ENCODE results near the gene HSCB. TPM values are rescaled to one million over a fixed set of nuclear protein-coding genes. Genes with fewer than 3 reads are reported as not detected.
A peak's percentile ranks its signal among the peaks of the same experiment; 100 is the strongest.
"Not testable (repeated sequence)": the region's sequence is repeated elsewhere in the genome, so short reads cannot be mapped to it uniquely, and the experiment has no call there.

HSCB gene
- polyA plus RNA-seq, 1 donor from 2014 or later = 24.1 TPM

- H3K27ac Mint-ChIP-seq = no peak overlapping the region
- peaks cover 5 to 11% (median 7%) of the 10 kb centered on the region in 3 donors for H3K4me1 Mint-ChIP-seq
- peaks cover 24% of the 10 kb centered on the region for H3K36me3 Mint-ChIP-seq
- H3K27me3 Mint-ChIP-seq = no peaks in the 10 kb centered on the region
- H3K9me3 Mint-ChIP-seq = no peaks in the 10 kb centered on the region
- H3K4me3 Mint-ChIP-seq = peak overlapping the region in 1 of 4 donors; percentile 27
Measured at GRCh38 chr22:28728621-28729313, 13.1 kb upstream of the HSCB start.

- Mint-ChIP-seq H3K4me3 (no peak overlapping the region), H3K36me3 (peaks cover 22% of the 10 kb centered on the region), H3K4me1 (peaks cover 5 to 11% (median 7%) of the 10 kb centered on the region in 3 donors), H3K27ac (no peak overlapping the region), H3K9me3 (no peaks in the 10 kb centered on the region), H3K27me3 (no peaks in the 10 kb centered on the region)
Measured at GRCh38 chr22:28730179-28730578, 11.7 kb upstream of the HSCB start.

GRCh38 chr22:28734393-28734792 lies 7.4 kb upstream of the HSCB start:
- H3K27ac Mint-ChIP-seq = no peak overlapping the region
- no peaks in the 10 kb centered on the region for H3K9me3 Mint-ChIP-seq
- no peak overlapping the region for H3K4me3 Mint-ChIP-seq
- H3K36me3 Mint-ChIP-seq = peaks cover 3% of the 10 kb centered on the region
- no peaks in the 10 kb centered on the region for H3K27me3 Mint-ChIP-seq
- H3K4me1 Mint-ChIP-seq = peaks cover 0 to 5% (median 4%) of the 10 kb centered on the region in 3 donors

- Mint-ChIP-seq H3K27ac (no peak overlapping the region), H3K27me3 (no peaks in the 10 kb centered on the region), H3K9me3 (no peaks in the 10 kb centered on the region), H3K4me3 (peak overlapping the region in 1 of 4 donors; percentile 67), H3K36me3 (peaks cover 3% of the 10 kb centered on the region), H3K4me1 (peaks cover 0 to 6% (median 4%) of the 10 kb centered on the region in 3 donors)
Measured at GRCh38 chr22:28736301-28737155, 5.3 kb upstream of the HSCB start.

GRCh38 chr22:28737701-28738100 lies 4.1 kb upstream of the HSCB start:
- Mint-ChIP-seq H3K27ac (no peak overlapping the region), H3K4me1 (peaks cover 4 to 11% (median 8%) of the 10 kb centered on the region in 3 donors), H3K36me3 (peaks cover 3% of the 10 kb centered on the region), H3K4me3 (no peak overlapping the region), H3K27me3 (no peaks in the 10 kb centered on the region), H3K9me3 (no peaks in the 10 kb centered on the region)

- H3K27me3 Mint-ChIP-seq, H3K27ac Mint-ChIP-seq, H3K36me3 Mint-ChIP-seq, H3K9me3 Mint-ChIP-seq: not testable (repeated sequence)
- H3K4me1 Mint-ChIP-seq = peaks cover 4 to 18% (median 12%) of the 10 kb centered on the region in 3 donors
- peak overlapping the region in 1 of 4 donors; percentile 36 for H3K4me3 Mint-ChIP-seq
Measured at GRCh38 chr22:28738876-28739275, 3.0 kb upstream of the HSCB start.

- H3K36me3 Mint-ChIP-seq = peaks cover 4% of the 10 kb centered on the region
- peaks cover 4 to 18% (median 12%) of the 10 kb centered on the region in 3 donors for H3K4me1 Mint-ChIP-seq
- peak overlapping the region; percentile 95 to 99 (median 96) for H3K4me3 Mint-ChIP-seq
- H3K27me3 Mint-ChIP-seq = no peaks in the 10 kb centered on the region
- no peaks in the 10 kb centered on the region for H3K9me3 Mint-ChIP-seq
- peak overlapping the region; percentile 85 to 98 (median 93) for H3K27ac Mint-ChIP-seq
Measured at GRCh38 chr22:28741200-28741784, 547 bp upstream of the HSCB start.

- Mint-ChIP-seq H3K9me3 (no peaks in the 10 kb centered on the region), H3K36me3 (peaks cover 6% of the 10 kb centered on the region), H3K4me1 (peaks cover 4 to 16% (median 12%) of the 10 kb centered on the region in 3 donors), H3K4me3 (peak overlapping the region; percentile 95 to 99 (median 96)), H3K27me3 (no peaks in the 10 kb centered on the region), H3K27ac (peak overlapping the region; percentile 85 to 98 (median 93))
Measured at GRCh38 chr22:28742562-28742962, 723 bp downstream of the HSCB start.

GRCh38 chr22:28743852-28744251 lies 2.0 kb downstream of the HSCB start:
- Mint-ChIP-seq H3K27ac (peak overlapping the region in 1 of 3 donors; percentile 85), H3K9me3 (no peaks in the 10 kb centered on the region), H3K4me3 (peak overlapping the region in 2 of 4 donors; percentile 74 to 95), H3K36me3 (peaks cover 6% of the 10 kb centered on the region), H3K27me3 (no peaks in the 10 kb centered on the region), H3K4me1 (peaks cover 4 to 18% (median 12%) of the 10 kb centered on the region in 3 donors)

GRCh38 chr22:28750471-28750881 lies 8.6 kb downstream of the HSCB start:
- H3K4me1 Mint-ChIP-seq = peaks cover 0 to 8% (median 6%) of the 10 kb centered on the region in 3 donors
- H3K4me3 Mint-ChIP-seq = no peak overlapping the region
- no peak overlapping the region for H3K27ac Mint-ChIP-seq
- H3K36me3 Mint-ChIP-seq = peaks cover 15% of the 10 kb centered on the region
- no peaks in the 10 kb centered on the region for H3K27me3 Mint-ChIP-seq
- H3K9me3 Mint-ChIP-seq = no peaks in the 10 kb centered on the region

- H3K36me3 Mint-ChIP-seq, H3K4me1 Mint-ChIP-seq, H3K4me3 Mint-ChIP-seq, H3K27me3 Mint-ChIP-seq, H3K9me3 Mint-ChIP-seq: not testable (repeated sequence)
- H3K27ac Mint-ChIP-seq = peak overlapping the region in 1 of 3 donors; percentile 46
Measured at GRCh38 chr22:28754512-28754911, 12.7 kb downstream of the HSCB start.

- no peaks in the 10 kb centered on the region for H3K27me3 Mint-ChIP-seq
- no peaks in the 10 kb centered on the region for H3K9me3 Mint-ChIP-seq
- peaks cover 13 to 18% (median 17%) of the 10 kb centered on the region in 3 donors for H3K4me1 Mint-ChIP-seq
- H3K27ac Mint-ChIP-seq = peak overlapping the region in 2 of 3 donors; percentile 34 to 90
- H3K36me3 Mint-ChIP-seq = peaks cover 7% of the 10 kb centered on the region
- H3K4me3 Mint-ChIP-seq = peak overlapping the region; percentile 72 to 89 (median 80)
Measured at GRCh38 chr22:28759861-28760560, 18.2 kb downstream of the HSCB start.

- no peak overlapping the region for H3K27ac Mint-ChIP-seq
Measured at GRCh38 chr22:28761449-28761755, 19.6 kb downstream of the HSCB start.

GRCh38 chr22:28762000-28762399 lies 20.2 kb downstream of the HSCB start:
- H3K27me3 Mint-ChIP-seq, H3K27ac Mint-ChIP-seq, H3K9me3 Mint-ChIP-seq, H3K36me3 Mint-ChIP-seq: not testable (repeated sequence)
- Mint-ChIP-seq H3K4me3 (peak overlapping the region in 2 of 4 donors; percentile 61 to 69), H3K4me1 (peaks cover 13 to 17% (median 15%) of the 10 kb centered on the region in 3 donors)

More at GRCh38 chr22:28761449-28761755, 19.6 kb downstream of the HSCB start:
- H3K9me3 Mint-ChIP-seq = no peaks in the 10 kb centered on the region
- peaks cover 5% of the 10 kb centered on the region for H3K36me3 Mint-ChIP-seq
- peak overlapping the region in 2 of 4 donors; percentile 56 to 61 for H3K4me3 Mint-ChIP-seq
- peaks cover 13 to 17% (median 17%) of the 10 kb centered on the region in 3 donors for H3K4me1 Mint-ChIP-seq
- H3K27me3 Mint-ChIP-seq = no peaks in the 10 kb centered on the region
